Esophagus squamous epithelium (tissue), 4 donors: ENCODE data around the gene SHISA6.

Source experiments
- POLR2A ChIP-seq, 4 donors: fragments of 450-650 bp; IDR thresholded peaks; one replicate each; pipeline ENCODE4 v1.6.1; 2017; ENCODE audit warnings: antibody characterized with exemption in 4 of 4, mild to moderate bottlenecking in 4 of 4, moderate library complexity in 3 of 4
- TF ChIP-seq, protein P1 (sequence below), 6 experiments: fragments of 450-650 bp in 4 of 6; fragments of 200-600 bp in 2 of 6; sonication (generic) in 2 of 6; IDR thresholded peaks; one replicate each; pipeline ENCODE4 v1.5.1; 2016 to 2019; ENCODE audit warnings: antibody characterized with exemption in 6 of 6, mild to moderate bottlenecking in 4 of 6, moderate library complexity in 4 of 6

DNA sequence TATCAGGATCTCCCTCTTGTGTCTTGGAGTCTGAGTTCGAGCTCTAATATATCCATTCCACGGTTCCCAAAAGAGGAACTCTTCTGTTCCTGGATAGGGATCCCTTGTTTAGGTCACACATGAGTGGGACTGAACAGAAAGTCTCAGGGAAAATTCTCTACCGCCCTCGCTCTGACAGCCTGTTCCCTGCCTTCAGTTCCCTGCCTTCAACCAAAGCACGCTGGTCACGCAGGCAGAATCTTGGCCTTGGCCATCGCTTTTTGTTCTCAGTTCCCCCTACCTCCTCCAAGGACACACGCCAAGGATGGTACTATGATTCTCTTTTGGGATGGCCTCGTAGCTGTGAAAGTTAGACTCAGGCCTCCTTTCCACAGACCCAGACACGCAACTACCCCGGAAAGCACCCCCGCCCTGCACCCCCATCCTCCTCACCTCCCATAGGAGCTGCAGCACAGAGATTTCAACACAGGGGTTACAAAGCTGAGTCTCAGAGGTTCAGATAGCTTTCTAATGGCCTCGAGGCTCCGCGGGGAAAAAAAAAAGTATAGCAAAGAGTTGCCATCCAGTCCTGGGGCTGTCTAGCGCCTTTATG is 1.5 kb upstream of the SHISA6 start:
- TF ChIP-seq, protein P1, sequence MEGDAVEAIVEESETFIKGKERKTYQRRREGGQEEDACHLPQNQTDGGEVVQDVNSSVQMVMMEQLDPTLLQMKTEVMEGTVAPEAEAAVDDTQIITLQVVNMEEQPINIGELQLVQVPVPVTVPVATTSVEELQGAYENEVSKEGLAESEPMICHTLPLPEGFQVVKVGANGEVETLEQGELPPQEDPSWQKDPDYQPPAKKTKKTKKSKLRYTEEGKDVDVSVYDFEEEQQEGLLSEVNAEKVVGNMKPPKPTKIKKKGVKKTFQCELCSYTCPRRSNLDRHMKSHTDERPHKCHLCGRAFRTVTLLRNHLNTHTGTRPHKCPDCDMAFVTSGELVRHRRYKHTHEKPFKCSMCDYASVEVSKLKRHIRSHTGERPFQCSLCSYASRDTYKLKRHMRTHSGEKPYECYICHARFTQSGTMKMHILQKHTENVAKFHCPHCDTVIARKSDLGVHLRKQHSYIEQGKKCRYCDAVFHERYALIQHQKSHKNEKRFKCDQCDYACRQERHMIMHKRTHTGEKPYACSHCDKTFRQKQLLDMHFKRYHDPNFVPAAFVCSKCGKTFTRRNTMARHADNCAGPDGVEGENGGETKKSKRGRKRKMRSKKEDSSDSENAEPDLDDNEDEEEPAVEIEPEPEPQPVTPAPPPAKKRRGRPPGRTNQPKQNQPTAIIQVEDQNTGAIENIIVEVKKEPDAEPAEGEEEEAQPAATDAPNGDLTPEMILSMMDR (IDR thresholded peaks at IDR 0.05): no peak
- no peak for TF ChIP-seq POLR2A (IDR thresholded peaks at IDR 0.05)
